Kidney glomerular epithelial cell (primary cell): Measurements from ENCODE around the gene PPIA.
"Not testable (repeated sequence)": the region's sequence is repeated elsewhere in the genome, so short reads cannot be mapped to it uniquely, and the experiment has no call there.

Experiments
- DNase-seq: peaks from one replicate; lab custom pipeline; 2025; lab: John Stamatoyannopoulos, UW

PPIA gene

GRCh38 chr7:44787762-44788161 is 8.7 kb upstream of the PPIA start:
- DNase-seq = no peak

GRCh38 chr7:44789990-44790389 is 6.5 kb upstream of the PPIA start:
- DNase-seq = no peak

GRCh38 chr7:44791278-44792219 is 4.9 kb upstream of the PPIA start:
- DNase-seq = peak; percentile 59

GRCh38 chr7:44793919-44794318 is 2.6 kb upstream of the PPIA start:
- DNase-seq = no peak

- DNase-seq = no peak
Measured at GRCh38 chr7:44794331-44794730, 2.1 kb upstream of the PPIA start.

GRCh38 chr7:44796034-44796503 is 412 bp upstream of the PPIA start:
- peak; percentile 39 for DNase-seq

GRCh38 chr7:44797329-44798258 is 1.1 kb downstream of the PPIA start:
- DNase-seq = peak; percentile 69

- no peak for DNase-seq
Measured at GRCh38 chr7:44798649-44799305, 2.3 kb downstream of the PPIA start.

- no peak for DNase-seq
Measured at GRCh38 chr7:44799939-44800338, 3.5 kb downstream of the PPIA start.

GRCh38 chr7:44801890-44802289 is 5.4 kb downstream of the PPIA start:
- no peak for DNase-seq

- DNase-seq = no peak
Measured at GRCh38 chr7:44802418-44803025, 6.0 kb downstream of the PPIA start.

- not testable (repeated sequence) for DNase-seq
Measured at GRCh38 chr7:44803828-44804519, 7.5 kb downstream of the PPIA start.

GRCh38 chr7:44805950-44806349 is 9.5 kb downstream of the PPIA start:
- DNase-seq = no peak

- DNase-seq = no peak
Measured at GRCh38 chr7:44808914-44809393, 12.5 kb downstream of the PPIA start.

- DNase-seq = no peak
Measured at GRCh38 chr7:44811093-44811492, 14.6 kb downstream of the PPIA start.

- no peak for DNase-seq
Measured at GRCh38 chr7:44811571-44811970, 15.1 kb downstream of the PPIA start.

- DNase-seq = no peak
Measured at GRCh38 chr7:44814919-44815318, 18.4 kb downstream of the PPIA start.

GRCh38 chr7:44819292-44819691 is 22.8 kb downstream of the PPIA start:
- no peak for DNase-seq

- DNase-seq = no peak
Measured at GRCh38 chr7:44823255-44823781, 26.8 kb downstream of the PPIA start.

GRCh38 chr7:44824894-44825526 is 28.5 kb downstream of the PPIA start:
- no peak for DNase-seq
